Fibroblast of villous mesenchyme (primary cell): ENCODE measurements around the gene MUC4. TPM values are rescaled to one million over a fixed set of nuclear protein-coding genes. Genes with fewer than 3 reads are reported as not detected.

Source experiments
- DNase-seq: peaks from one replicate; pipeline ENCODE4 v3.0.0-alpha.2; 2010; ENCODE audit warnings: low read depth
- H3K4me3 ChIP-seq: 2 replicates; pipeline ENCODE4 v1.5.1; 2011; ENCODE audit warnings: low read depth, mild to moderate bottlenecking, low read length
- total RNA-seq: library from RNA; depleted of rRNA; stranded (reverse); fragments of >200 nt; gene quantifications from 2 replicates; pipeline ENCODE4 v1.2.3, GENCODE V29; 2012
- TF ChIP-seq, protein P1 (sequence below): IDR thresholded peaks from 2 replicates; pipeline ENCODE4 v1.5.1; 2012; ENCODE audit warnings: low read depth, mild to moderate bottlenecking, low read length; ENCODE audit not compliant: insufficient read depth

The MUC4 gene
- total RNA-seq, 1 donor: not detected

DNA sequence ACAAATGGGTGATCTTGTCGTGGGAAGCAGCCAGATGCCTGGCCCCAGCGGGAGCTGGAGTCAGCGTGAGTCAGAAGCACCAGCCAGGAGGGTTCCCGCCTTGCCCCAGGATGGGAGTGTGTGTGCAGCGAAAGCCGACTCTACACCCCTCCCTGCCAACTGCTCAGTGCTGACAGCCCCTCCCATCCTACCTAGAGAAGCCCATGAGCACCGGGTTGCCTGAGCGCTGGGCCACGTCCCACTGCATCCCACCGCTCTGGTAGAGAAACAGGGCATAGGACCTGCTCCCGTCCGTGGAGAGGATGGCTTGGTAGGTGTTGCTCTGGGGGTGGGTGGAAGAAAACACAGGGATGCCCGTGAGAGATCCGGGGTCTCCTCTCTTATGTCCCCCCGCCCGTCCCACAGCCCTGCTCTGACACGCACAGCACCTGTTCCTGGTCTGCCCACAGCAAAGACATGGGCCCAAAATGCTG, 42.9 kb downstream of the MUC4 start:
- DNase-seq: no peak
- TF ChIP-seq, protein P1, sequence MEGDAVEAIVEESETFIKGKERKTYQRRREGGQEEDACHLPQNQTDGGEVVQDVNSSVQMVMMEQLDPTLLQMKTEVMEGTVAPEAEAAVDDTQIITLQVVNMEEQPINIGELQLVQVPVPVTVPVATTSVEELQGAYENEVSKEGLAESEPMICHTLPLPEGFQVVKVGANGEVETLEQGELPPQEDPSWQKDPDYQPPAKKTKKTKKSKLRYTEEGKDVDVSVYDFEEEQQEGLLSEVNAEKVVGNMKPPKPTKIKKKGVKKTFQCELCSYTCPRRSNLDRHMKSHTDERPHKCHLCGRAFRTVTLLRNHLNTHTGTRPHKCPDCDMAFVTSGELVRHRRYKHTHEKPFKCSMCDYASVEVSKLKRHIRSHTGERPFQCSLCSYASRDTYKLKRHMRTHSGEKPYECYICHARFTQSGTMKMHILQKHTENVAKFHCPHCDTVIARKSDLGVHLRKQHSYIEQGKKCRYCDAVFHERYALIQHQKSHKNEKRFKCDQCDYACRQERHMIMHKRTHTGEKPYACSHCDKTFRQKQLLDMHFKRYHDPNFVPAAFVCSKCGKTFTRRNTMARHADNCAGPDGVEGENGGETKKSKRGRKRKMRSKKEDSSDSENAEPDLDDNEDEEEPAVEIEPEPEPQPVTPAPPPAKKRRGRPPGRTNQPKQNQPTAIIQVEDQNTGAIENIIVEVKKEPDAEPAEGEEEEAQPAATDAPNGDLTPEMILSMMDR: no peak
- H3K4me3 ChIP-seq: no peak overlapping the region

DNA sequence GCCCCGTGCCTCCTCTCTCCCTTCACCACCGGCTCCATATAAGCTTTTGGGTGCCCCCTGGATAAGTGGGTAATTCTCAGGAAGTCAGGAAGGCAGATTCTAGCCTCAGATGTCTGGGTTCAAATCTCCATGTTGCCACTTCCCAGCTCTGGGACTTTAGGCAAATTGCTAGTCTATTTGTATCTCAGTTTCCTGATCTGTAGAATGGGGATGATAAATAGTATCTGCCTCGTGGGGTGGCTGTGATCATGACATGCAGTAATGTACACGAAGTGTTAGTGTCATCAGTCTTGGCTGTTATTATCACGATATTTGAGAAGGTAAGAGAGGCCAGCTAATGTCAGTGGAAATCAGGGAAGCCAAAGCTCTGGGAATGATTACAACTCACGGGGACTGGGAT, 43.3 kb downstream of the MUC4 start:
- TF ChIP-seq, protein P1: no peak
- H3K4me3 ChIP-seq: no peak overlapping the region
- no peak for DNase-seq

DNA sequence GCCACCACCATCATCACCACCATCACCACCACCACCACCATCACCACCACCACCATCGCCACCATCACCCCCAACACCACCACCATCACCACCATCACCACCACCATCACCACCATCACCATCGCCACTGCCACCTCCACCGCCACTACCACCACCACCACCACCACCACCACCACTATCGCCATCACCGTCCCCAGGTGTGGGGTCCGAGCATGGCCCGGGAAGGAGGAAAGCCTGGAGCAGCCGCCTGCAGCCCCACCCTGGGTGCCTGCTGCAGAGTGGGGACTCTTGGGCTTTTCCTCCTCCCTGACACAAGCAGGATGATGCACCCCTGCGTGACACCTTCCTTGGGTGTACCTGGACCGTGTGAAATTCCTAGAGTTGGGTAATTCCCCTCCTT, 43.9 kb downstream of the MUC4 start:
- H3K4me3 ChIP-seq: no peak overlapping the region
- TF ChIP-seq, protein P1: no peak
- no peak for DNase-seq

DNA sequence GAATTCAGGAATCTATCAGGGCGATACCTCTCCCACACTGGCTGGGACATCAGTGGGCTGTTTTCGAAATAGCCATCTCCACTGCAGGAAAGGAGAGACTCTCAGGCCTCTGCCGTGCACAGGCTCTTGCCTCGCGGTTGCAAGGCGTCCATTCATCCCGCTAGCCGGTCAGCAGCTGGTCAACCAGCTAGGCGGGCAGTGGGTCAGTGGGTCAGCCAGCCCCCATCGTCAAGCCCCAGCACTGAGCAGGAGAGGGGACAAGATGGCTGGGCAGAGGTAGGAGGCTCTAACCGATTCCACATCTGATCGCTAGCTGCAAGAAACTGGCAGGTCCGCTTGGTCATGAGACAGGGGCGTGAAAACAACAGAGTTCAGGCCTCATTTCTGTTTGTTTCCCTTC, 45.1 kb downstream of the MUC4 start:
- no peak overlapping the region for H3K4me3 ChIP-seq
- TF ChIP-seq, protein P1: no peak

DNA sequence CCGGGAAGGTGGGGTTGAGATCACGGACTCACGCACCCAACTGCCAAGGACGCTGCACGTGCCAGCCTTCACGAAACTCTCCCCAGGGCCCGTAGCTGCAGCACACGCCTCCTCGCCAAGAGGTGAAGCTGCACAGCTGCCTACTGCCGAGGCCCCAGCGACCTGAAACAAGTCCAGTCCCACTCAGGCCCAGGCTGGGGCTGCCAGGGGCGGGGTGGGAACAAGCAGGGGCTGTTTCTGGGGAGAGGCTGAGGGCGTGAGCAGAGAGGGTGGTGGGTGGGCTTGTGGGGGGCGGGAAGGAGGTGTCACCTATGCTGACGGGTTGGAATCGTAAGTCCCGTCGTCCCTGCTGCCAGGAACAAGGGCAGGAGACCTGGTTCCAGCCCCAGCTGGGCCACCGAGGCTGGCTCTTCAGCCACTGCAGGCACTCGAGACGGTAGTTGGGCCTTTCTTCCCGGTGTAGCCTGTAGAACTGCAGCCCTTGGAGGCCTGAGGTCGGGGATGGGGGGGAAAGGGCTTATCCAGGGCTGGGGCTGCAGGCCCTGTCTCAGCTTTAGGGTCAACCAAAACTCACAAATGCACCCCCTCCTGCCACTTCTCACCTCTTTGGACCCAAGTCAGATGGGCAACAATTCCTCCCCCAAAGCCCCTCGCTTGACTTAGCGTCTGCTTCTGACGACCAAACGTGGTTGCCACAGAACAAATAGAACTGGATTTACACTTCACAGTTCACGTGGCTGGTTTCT, 46.6 kb downstream of the MUC4 start:
- DNase-seq: no peak
- TF ChIP-seq, protein P1: no peak
- no peak overlapping the region for H3K4me3 ChIP-seq

More for the DNA sequence above, 45.1 kb downstream of the MUC4 start:
- DNase-seq: no peak

DNA sequence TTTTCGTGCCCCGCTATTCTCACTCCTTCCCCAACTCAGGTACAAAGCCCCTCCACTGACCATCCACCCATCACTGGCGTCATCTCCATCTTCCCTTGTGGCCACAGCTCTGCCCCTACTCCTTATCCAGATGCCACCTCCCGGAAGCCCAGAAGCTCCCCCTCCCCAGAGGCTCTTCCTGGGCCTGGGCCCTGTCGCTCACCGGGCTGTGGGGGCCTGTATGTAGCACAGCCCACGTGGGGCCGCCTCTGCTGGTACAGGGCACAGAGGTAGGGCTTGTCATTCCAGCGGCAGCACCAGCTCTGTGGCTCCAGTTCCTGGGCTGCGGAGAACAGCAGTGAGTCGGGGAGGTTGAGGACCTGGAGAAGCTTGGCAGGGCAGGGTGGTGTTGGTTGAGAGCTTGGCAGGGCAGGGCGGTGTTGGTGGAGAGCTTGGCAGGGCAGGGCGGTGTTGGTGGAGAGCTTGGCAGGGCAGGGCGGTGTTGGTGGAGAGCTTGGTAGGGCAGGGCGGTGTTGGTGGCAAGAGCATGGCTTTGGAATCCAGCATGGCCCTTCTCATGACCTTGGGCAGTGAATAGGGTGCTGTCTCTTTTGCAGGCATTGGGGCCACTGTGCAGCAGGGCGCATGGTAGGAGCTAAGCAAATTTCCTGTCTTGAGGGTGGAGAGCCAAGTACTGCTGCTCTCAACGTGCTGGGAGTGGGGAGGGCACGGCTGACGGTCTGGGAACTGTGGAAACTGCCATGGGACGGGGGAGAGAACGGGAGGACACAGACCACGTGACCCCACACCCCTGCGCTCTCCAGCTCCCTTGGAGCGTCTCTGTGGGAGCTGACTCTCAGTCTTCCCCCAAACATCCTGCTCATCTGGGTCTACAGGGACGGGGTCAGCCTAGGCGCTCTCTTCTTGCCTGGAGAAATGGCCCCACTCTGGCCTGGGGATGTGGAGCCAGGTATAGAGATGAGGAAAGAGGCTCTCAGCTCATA, 47.6 kb downstream of the MUC4 start:
- DNase-seq: no peak
- TF ChIP-seq, protein P1: no peak
- no peak overlapping the region for H3K4me3 ChIP-seq
